ENCODE data around the gene ADCK1.
"Not testable (repeated sequence)": the region's sequence is repeated elsewhere in the genome, so short reads cannot be mapped to it uniquely, and the experiment has no call there.

The ADCK1 gene, protein sequence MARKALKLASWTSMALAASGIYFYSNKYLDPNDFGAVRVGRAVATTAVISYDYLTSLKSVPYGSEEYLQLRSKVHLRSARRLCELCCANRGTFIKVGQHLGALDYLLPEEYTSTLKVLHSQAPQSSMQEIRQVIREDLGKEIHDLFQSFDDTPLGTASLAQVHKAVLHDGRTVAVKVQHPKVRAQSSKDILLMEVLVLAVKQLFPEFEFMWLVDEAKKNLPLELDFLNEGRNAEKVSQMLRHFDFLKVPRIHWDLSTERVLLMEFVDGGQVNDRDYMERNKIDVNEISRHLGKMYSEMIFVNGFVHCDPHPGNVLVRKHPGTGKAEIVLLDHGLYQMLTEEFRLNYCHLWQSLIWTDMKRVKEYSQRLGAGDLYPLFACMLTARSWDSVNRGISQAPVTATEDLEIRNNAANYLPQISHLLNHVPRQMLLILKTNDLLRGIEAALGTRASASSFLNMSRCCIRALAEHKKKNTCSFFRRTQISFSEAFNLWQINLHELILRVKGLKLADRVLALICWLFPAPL

DNA sequence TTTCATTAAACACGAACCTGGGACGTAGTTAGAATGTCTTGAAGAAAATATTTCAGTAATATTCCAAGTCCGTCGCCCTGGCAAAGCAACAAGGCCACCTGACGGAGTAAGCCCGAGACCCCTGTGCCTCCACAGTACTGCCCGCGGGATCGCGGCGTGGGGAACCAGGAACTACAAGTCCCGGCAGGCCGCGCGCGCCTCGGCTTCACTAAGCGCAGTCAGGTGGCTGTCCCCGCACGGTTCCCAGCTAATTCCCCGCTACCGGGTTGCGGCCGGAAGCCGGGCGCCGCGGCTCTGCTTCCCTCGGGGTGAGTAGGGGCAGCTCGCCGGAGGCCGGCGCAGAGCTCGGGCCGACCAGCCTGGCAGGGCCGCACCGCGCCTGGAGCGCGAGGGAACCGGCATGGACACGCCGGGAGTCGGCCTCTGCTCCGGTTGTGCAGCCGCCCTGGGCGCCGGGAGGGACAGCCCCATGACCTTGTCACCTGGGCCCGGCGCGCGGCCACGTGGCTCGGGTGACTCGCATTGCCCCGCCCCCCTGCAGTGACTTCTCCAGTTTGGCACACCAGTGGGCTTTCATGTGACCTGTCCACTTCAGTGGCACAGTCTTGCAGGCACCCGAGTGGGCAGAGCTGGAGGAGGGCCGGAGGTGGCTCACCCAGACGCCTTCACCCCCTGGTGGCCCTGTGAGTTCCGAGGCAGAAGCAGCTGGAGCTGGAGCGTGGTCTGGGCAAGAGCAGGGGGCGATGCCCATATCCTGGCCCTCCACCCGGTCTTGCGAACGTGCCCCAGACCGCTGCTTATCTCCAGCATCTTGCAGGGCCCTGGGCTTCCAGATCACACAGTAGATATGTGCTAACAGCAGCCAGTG lies at the start of gene ADCK1:
TSS of gene ADCK1 (plus strand) at position 247 of the 868 bp plus-strand sequence. CDS start 18,870 bp downstream, outside the sequence.
- peak; percentile 88 for DNase-seq

DNA sequence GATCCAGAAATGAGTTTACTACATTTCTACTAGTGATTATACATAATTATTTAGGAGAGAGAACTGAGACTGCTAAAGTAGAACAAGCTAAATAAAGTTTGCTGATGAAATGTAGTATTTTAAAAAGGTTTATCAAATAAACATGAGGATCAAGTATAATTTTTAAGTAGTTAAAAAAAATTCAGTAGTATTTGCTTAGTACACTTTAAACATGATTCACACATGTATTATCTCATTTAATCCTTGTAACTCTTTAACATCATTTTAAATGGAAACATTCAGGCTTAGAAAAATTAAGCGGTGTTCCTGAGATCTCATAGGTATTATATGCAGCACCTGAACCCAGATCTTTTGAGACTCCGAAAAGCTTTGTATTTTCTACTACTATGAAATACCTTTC lies 47.6 kb upstream of the ADCK1 start:
- no peak for DNase-seq

DNA sequence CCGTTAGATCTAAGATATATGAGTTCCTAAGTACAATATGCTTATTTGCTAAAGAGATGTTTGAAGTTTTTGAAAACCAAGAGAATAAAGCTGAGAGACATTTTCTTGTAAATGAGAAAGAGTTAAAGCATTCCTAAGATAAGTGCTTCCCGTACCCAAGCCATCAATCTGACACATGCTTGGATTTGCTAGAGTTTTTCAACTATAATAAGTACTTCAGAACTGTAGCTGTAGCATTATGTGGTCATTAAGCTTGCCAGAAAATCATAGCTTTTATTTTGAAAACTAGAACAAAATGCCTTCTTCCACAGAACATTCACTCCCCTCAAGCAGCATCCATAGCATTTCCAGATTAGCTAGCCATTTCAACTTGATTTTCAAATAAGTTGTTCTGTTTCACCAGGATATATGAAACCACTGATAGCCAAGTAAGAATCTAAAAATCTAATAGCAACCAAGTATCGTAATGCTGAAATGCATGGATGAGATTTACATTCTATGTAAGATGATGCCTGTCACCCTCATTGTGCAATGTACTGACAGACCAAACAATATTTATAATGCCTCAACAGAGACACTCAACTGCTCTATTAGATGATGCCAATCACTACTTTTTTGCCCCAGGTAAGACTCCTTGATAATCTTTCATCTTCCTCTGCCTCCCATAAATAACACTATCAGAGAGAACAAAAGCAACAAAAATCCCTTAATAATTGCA lies 47.0 kb upstream of the ADCK1 start:
- no peak for DNase-seq

DNA sequence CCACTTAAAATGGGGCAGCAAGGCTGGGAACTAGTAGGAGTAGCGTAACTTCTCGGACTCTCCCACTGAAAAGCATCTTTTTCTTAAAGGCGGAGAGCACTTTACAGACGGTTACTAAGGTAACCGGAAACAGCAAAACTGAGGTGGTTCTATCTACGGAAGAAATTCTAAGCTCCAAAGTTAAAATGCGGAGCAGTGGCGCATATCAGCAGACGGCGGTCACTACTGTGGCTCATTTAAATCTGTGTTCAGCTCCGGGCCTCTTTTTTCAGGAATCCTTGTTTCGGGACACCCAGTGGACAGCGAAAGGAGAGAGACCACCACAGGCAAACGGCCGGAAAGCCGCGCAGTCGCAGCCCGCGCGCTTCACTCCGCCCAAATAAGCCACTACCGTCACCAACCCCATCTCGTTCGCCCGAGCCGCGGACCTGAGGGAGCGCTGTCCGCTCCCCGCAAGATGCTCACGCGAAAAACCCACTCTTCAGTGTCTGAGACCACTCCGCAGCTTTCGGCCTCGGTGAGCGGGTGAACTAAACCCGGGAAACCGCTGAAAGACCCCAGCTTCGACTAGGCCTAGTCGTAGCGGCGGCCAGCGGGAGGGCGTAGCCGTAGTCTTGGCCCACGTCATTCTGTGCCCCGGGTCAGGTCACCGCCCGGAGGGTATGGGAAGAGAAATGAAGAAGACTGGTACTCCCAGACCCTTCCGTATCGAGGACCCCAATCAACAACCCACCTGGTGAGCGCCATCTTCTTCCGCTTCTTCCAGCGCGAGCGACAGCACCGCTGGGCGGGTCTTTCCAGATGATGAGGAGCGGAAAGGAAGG lies 39.3 kb upstream of the ADCK1 start, which contains the start of gene SNW1:
TSS of gene SNW1 (minus strand) at position 776 of the 824 bp plus-strand sequence. CDS start at position 747, 29 bp downstream.
- peak; percentile 91 for DNase-seq

DNA sequence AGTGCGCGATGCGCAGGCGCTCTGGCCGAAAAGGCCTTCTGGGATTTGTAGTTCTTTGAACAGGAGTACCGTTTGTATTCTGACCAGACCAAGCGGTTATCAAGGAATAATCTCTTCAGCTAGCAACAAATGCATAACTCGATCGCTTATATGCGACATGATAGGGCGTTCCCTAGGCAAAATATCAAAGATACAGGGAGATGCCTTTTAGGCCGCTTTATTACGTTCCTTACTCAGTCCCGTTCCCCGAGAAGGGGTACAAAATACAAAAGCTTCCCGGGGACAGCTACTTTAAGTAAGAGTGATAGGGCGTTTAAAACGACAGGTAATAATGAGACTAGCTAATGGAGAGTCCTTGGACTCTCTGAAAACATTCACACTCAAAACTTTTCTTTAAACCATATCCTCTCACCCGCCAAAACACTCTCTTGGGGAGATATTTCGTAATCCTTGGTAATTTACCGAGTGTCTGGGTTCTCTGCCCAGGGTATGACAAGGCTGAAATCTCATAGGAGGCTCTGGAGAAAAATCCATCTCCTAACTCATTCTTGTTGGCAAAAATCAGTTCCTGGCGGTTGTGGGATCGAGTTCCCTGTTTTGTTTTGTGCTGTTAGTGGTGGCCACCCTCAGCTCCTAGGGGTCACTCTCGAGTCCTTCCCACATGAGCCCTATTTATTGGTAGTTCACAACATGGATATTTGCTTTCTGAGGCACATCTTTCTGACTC lies 38.5 kb upstream of the ADCK1 start:
- peak; percentile 42 for DNase-seq

DNA sequence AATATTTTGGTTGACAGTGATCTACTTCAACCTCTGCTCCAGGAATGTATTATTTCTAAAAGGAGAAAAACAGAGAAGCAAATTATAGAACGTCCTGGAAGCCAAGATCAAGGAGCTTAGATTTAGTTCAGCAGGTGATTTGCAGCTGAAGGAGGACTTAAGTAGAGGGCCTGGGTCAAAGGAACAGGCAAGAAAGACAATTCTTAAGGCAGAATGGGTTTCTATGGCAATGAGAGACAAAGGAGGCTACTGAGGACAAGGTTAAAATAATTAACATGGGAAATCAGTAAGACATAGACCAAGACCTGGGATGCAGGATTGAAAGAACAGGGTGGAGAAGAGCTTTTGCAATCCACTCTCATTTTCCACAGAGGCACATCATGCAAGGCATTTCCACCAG lies 36.6 kb upstream of the ADCK1 start:
- DNase-seq = no peak

DNA sequence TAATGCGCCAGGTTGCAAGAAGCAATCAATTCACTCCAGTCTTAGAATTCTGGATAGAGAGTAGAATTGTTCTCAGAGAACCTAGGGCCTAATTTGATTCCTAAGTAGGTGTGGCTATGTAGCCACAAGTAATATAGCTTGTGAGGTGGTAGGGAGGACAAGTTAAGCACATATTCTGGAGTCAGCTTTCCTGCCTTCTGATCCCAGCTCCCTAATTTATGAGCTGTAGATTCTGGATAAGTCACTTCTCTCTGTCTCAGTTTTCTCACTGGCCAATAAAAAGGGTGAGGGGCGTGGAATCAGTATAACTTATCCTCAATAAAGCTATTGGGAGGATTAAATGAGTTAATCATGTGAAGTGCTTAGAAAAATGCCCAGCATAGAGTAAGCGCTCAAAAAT lies 35.9 kb upstream of the ADCK1 start:
- no peak for DNase-seq

DNA sequence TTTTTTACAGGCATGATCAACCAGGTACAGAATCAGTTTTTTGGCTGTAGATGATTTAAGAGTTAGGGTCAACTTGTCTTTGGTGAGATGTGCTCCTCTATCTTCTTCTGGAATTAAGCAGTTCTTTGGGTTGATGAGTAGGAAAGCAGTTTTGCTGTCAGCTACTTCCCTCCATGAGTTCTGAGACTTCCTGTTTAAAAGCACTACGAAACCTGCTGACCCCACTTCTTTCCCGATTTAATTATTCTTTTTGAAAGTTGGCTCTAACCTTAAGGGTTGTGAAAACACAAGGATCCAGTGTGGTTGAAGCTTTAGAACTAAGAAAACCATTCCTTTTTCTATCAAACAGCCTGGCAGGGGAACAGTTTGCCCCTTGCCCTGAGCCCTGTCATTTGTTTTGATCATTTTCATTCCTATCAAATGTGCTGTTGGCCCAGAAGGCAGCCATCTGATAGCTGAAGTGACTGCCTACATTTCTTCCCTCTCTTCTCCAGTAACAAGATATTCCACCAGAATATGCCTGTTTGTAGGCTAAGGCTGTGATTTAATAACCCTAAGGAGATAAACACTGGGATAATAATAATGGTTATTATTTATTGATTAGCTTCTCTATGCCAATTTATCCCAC lies 31.4 kb upstream of the ADCK1 start:
- not testable (repeated sequence) for DNase-seq

DNA sequence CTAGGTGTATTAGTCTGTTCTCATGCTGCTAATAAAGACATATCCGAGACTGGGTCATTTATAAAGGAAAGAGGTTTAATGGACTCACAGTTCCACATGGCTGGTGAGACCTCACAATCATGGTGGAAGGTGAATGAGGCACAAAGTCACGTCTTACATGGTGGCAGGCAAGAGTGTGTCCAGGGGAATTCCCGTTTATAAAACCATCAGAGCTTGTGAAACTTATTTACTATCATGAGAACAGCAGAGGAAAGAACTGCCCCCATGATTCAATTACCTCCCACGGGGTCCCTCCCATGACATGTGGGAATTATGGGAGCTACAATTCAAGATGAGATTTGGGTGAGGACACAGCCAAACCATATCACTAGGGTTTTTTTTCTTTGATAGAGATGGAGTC lies 25.9 kb upstream of the ADCK1 start:
- DNase-seq = not testable (repeated sequence)

DNA sequence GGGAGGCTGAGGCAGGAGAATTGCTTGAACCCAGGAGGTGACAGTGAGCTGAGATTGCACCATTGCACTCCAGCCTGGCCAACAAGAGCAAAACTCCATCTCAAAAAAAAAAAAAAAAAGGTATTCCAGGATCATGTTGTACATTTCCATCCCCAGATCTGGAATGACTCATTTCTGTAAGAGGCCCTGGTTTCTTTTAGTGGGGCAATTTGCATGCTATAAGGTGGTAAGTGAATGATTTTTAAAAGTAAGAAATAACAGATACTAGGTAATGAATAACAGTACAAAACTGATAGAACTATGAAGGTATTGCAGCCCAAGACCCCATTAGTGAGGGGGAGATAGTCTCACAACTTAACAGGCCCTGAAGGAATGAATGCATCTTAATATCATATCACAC lies 17.7 kb upstream of the ADCK1 start:
- DNase-seq = no peak

DNA sequence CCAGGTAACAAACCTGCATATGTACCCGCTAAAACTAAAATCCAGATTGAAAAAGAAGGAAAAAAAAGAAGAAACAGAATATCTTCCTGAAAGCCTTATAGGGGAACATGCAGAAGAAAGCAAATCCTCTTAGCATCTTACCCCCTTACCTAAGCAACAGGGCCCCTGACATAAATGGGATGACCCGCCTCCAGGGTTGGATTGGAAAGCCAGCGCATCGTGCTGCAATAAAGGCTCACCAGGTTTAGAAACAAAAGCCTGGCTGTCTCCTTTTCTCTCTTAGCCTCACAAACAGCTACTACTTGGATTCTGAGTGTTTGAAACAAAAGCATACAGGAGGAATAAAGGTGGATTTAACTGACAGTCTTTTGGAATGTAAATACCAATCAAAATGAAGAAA lies 13.8 kb upstream of the ADCK1 start:
- DNase-seq = no peak

DNA sequence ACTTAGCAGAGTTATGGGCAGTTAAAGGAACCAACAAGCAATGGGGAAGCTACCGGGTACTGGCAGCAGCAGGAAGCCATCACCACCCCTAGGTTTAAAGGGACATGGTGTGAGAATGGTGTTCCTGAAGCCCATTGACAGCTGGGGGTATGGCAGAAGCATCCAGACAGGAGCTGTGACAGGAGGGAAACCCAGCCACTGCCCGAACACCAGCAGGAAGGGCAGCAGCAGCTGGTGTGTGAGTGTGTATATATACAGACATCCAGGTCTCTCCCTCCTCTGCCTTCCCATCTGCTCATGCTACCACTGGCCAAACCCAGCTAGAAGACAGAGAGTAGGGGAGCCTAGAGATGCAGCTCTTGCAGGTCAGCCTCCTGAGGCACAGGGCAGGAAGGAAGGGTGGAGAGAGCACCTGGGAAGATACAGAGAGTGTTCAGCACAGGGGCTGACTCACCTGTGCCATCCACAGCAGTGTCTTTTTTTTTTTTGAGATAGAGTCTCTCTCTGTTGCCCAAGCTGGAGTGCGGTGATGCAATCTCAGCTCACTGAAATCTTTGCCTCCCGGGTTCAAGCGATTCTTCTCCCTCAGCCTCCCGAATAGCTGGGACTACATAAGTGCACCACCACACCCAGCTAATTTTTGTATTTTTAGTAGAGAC lies 9.2 kb upstream of the ADCK1 start:
- DNase-seq = no peak

DNA sequence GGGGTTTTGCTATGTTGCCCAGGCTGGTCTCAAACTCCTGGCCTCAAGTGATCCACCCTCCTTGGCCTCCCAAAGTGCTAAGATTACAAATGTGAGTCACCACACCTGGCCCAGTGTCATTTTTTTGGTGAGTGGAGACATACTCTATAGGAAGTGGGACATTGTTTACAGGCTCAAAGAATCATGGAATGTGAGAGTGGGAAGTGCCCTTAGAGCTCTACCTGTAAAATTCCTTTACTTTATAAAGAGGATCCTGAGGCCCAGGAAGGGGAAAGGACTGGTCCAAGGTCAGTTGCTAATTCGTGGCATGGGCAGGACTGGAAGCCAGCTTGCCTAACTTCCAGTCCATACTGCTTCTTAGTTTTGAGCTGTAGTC lies 8.7 kb upstream of the ADCK1 start:
- no peak for DNase-seq

DNA sequence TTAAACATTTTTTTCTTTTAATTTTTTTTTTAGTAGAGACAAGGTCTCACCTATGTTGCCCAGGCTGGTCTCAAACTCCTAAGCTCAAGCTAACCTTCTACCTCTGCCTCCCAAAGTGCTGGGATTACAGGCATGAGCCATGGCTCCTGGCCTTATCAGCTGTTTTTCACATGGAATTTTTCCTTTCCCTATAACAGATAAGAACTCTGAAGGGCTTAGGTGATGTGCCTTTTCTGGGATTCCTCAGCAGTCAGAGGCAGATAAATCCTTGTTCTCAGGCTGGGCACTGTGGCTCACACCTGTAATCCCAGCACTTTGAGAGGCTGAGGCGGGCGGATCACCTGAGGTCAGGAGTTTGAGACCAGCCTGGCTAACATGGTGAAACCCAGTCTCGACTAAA lies 6.7 kb upstream of the ADCK1 start:
- DNase-seq = not testable (repeated sequence)

DNA sequence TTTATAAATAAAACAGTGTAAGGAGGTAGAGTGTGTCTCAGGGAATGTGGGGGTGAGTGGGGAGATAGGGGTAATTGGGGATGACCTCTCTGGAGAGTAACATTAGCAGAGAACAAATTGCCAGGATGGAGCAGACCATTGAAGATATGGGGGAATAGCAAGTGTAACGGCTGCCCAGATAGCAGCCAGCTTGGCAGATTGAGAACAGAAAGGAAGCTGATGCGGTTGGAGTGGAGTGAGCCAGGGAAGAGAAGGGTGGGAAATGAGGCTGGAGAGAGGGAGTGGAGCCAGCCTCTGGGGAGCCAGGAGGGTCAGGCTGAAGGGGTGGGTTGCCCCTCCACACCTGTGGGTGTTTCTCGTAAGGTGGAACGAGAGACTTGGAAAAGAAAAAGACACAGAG lies 5.6 kb upstream of the ADCK1 start:
- DNase-seq = no peak

DNA sequence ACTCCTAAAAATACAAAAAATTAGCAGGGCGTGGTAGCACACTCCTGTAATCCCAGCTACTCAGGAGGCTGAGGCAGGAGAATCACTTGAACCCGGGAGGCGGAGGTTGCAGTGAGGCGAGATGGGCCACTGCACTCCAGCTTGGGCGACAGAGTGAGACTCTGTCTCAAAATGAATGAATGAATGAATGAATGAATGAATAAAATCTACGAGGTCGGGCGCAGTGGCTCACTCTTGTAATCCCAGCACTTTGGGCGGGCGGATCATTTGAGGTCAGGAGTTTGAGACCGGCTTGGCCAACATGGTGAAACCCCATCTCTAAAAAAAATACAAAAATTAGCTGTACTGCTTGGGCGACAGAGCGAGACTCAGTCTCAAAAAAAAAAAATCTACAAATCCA lies 453 bp upstream of the ADCK1 start:
- DNase-seq = not testable (repeated sequence)

DNA sequence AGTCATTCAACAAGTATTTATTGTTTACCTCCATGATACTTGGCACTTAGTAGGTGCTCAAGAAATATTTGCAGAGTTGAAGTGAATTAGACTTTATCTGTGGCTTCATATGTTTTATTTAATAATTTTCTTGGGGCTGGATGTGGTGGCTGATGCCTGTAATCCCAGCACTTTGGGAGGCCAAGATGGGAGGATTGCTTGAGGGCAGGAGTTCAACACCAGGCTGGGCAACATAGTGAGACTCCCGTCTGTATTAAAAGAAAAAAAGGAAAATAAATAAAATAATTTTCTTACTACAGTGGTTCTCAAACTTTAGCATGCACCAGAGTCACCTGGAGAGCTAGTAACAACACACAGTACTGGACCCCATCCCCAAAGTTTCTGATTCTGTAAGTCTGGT lies 905 bp downstream of the ADCK1 start:
- no peak for DNase-seq

DNA sequence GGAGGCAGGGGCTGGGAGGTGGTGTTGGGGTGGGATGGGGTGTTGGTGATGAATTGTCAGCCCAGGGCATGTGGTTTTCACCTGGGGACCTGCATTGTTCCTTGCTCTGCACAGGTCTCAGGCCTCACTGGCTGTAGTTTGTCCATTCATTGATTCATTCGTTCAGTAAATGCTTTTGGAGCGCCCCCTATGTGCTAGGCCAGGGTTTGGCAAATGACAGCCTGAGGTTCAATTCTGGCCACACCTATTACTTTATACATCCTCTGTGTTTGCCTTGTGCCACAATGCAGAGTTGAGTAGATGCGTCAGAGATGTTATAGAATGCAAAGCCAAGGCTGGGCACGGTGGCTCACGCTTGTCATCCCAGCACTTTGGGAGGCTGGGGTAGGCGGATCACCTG lies 4.7 kb downstream of the ADCK1 start:
- no peak for DNase-seq

DNA sequence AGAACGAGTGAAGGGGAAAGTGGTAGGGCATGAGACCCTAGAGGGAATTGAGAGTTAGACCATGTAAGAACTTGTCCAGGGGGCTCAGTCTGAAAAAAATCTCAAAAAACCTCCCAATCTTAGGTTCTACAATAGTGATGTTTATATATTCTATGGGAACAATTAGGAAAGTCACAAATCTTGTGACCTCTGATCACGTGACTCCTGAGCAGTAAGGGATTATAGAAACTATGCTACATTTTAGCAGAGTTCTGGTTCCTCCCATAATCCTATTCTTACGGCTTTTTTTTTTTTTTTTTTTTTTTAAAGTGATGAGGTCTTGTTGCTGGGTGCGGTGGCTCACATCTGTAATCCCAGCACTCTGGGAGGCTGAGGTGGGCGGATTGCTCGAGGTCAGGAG lies 5.8 kb downstream of the ADCK1 start:
- no peak for DNase-seq

DNA sequence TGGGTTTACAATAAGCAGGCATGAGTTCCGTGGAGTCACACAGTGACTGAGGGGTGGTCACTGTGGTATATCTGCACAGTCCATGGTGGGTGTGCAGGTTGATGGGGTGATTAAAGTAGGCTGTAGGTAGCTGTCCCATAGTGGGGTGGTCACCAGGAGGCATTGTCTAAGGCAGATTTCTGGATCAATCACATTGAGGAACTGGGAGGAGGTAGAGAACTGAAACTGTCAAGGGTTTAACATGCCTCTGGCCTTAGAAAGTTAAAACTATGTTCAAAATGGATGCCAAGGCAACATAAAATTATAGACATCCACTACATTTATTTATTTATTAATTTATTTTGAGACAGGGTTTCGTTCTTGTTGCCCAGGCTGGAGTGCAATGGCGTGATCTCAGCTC lies 8.3 kb downstream of the ADCK1 start:
- DNase-seq = no peak
